Hepatocyte (in vitro differentiated cells): ENCODE measurements around the gene RFT1.

Experiments
- EZH2phosphoT487 ChIP-seq: fragments of 200-600 bp; sonication (generic); IDR thresholded peaks from one replicate; pipeline ENCODE4 v1.6.1; 2018; ENCODE audit warnings: antibody characterized with exemption, mild to moderate bottlenecking, low read depth, moderate library complexity; ENCODE audit not compliant: unreplicated experiment, severe bottlenecking
- TF ChIP-seq, protein P1 (sequence below): fragments of 200-600 bp; sonication (generic); IDR thresholded peaks from 2 replicates; pipeline ENCODE4 v1.5.1; 2016; ENCODE audit warnings: antibody characterized with exemption, mild to moderate bottlenecking; ENCODE audit not compliant: poor library complexity

- TF ChIP-seq, protein P1, sequence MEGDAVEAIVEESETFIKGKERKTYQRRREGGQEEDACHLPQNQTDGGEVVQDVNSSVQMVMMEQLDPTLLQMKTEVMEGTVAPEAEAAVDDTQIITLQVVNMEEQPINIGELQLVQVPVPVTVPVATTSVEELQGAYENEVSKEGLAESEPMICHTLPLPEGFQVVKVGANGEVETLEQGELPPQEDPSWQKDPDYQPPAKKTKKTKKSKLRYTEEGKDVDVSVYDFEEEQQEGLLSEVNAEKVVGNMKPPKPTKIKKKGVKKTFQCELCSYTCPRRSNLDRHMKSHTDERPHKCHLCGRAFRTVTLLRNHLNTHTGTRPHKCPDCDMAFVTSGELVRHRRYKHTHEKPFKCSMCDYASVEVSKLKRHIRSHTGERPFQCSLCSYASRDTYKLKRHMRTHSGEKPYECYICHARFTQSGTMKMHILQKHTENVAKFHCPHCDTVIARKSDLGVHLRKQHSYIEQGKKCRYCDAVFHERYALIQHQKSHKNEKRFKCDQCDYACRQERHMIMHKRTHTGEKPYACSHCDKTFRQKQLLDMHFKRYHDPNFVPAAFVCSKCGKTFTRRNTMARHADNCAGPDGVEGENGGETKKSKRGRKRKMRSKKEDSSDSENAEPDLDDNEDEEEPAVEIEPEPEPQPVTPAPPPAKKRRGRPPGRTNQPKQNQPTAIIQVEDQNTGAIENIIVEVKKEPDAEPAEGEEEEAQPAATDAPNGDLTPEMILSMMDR, result no peak
- no peak for TF ChIP-seq EZH2phosphoT487
Measured at GRCh38 chr3:53169045-53169831, 39.0 kb upstream of the RFT1 start.
